Activated CD8-positive, alpha-beta memory T cell treated with anti-CD3 and anti-CD28 coated beads, Interleukin-2, amount 50 U/mL, for 24 hours (primary cell): ENCODE data around the gene DDAH1.

Experiments
- DNase-seq: peaks from one replicate; pipeline ENCODE4 v3.0.0-alpha.2; 2020; ENCODE audit errors: extremely low read depth

Gene DDAH1

GRCh38 chr1:85274969-85275453, 189.9 kb downstream of the DDAH1 start:
- no peak for DNase-seq

- DNase-seq, result no peak
Observed at GRCh38 chr1:85273397-85273796, 191.6 kb downstream of the DDAH1 start.

- DNase-seq, result no peak
Observed at GRCh38 chr1:85268801-85269585, 196.0 kb downstream of the DDAH1 start.
